ENCODE measurements around the gene NIPA2.
"Not testable (repeated sequence)": the region's sequence is repeated elsewhere in the genome, so short reads cannot be mapped to it uniquely, and the experiment has no call there.

The NIPA2 gene

DNA sequence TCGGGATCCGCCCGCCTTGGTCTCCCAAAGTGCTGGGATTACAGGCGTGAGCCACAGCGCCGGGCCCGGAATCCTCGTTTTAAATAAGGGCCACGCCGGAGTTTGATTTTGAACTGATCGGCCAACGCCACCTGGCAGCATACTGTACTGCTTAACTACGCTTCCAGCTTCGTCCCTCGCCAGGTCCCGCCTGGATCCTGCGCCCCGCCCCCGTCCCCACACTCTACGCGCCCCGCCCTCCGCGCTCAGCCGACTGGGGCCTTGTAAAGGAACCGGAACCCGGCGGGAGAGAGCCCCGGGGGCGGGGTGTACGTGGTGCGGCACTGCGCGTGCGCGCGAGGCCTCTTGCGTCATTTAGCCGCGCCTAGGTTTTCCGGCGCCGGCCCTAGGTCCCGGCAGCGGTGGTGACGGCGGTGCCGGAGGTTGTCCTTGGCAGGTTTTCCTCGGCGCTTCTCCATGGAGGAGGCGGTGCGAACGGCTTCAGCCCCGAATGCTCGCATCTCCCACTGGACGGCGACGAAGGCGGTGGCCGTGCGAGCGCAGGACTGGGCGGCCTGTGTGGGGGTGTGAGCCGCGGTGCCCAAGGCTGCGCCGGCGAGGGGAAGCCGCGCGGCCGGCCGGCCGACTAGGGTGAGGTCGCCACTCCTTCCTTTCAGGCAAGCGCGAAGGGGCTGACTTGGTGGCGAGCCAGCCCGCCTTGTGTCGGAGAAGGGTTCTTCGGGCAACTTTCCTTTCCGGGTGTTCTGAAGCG is at the start of gene NIPA2:
Gene NIPA2 (plus strand): TSS at position 375 of the 751 bp plus-strand sequence. CDS start 13,066 bp downstream, outside the sequence.
- peak; percentile 99 for DNase-seq

DNA sequence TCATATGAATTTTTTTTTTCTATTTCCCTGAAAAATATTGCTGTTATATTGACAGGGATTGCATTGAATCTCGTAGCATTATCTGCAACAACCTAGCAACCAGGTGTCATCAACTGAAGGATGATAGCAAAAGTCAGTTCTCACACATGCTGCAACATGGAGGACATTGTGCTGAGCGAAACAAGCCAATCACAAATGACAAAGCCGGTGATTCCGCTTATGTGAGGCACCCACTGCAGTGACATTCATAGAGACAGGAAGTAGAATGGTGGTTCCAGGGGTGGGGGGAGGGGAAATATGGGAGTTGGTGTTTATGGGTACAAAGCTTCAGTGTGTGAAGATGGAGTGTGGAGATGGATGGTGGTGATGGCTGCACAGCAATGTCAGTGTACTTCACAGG is 44.4 kb upstream of the NIPA2 start:
- no peak for DNase-seq

DNA sequence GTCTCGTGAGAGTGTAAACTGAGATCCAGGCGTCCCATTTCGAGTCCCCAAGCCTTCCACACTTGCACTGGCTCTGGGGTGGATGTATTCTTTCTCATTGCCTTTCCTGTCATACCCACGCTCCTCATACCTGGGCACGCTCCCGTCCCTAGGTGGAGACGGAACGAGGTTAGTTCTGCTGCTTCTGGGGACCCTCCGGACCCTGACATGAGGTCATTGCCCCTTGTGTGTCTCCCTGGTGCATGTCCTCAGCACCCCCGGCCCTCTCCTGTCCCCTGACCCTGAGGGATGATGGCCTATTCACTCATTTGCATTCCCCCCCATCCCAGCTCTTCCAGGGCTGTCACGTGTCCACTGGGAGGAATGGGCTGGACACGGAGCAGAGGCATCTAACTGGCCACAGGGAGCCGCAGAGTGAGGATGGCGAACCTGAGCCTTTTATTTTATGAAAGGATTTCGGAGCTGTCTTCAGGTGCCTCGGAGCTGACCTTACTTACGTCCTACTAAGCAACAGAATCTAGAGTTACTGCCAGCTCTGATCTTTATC is 43.8 kb upstream of the NIPA2 start:
- no peak for DNase-seq

DNA sequence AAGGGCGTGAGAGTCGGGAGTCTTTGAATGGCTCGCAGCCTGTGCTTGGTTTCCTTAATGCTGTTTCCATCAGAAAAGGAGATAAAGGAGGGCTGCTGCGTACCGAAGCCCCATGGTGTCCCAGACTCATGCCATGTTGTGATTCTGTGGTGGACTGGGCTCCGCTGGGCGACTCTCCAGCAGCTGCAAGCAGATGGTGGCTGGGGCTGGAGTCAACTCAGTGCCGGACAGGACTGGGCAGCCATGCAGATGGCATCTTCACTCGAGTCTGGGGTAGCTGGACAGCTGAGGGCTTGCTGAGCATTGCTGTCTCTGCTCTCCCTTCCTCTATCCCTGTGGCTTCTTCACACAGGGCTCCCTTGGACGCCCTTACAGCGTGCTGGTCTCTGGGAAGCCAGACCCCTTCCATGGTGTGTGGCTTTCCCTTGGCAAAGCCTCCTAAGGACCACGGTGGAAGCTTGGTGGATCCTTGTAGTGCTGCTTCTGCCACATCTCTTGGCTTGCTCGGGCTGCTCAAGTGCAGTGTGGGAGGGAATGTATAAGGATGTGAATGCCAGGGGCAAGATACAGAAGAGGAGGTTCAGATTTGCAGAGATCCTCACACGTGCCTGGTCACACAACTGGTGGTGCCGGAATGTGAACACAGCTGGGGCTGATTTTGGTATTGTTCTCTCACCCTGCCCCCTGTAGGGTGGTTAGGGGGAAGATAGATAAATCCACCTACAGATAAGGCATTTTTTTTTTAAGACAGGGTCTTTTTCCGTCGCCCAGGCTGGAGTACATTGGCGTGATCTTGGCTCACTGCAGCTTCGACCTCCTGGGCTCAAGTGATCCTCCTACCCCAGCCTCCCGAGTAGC is 43.0 kb upstream of the NIPA2 start:
- DNase-seq = no peak

DNA sequence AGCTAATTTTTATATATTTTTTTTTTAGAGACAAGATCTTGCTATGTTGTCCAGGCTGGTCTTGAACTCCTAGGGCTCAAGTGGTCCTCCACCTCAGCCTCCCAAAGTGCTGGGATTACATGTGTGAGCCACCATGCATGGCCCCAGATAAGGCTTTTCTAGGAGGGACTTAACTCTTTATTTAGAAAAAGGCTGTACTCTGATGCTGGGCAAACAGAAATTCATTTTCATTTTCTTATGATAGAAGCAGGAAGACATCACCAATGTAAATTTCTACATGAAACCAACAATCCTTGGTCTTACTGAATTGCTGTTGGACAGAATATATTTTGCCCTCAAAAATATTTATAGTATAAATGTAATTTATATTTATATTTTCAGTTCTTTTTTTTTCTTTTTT is 42.4 kb upstream of the NIPA2 start:
- DNase-seq = no peak

DNA sequence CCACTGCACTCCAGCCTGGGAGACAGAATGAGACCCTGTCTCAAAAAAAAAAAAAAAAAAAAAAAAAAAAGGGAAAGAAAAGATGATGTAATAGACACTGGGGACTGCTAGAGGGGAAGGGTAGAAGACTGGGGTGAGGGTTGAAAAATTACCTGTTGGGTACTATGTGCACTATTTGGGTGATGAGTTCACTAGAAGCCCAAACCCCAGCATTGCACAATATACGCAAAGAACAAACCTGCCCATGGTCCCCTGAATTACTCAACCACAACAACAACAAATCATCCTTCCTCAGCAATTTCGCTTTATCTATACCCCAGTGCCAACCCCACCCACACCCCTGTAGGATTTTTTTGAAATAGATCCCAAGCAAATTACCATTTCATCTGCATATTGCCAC is 38.6 kb upstream of the NIPA2 start:
- DNase-seq = no peak

DNA sequence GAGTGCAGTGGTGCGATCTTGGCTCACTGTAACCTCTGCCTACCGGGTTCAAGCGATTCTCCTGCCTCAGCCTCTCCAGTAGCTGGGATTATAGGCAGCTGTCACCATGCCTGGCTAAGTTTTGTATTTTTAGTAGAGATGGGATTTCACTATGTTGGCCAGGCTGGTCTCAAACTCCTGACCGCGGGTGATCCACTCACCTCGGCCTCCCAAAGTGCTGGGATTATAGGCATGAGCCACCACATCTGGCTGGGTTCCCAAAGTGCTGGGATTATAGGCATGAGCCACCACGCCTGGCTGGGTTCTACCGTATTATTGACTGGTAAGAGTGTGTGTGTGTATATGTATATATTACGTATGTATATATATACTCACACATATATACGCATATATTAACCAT is 35.5 kb upstream of the NIPA2 start:
- not testable (repeated sequence) for DNase-seq

DNA sequence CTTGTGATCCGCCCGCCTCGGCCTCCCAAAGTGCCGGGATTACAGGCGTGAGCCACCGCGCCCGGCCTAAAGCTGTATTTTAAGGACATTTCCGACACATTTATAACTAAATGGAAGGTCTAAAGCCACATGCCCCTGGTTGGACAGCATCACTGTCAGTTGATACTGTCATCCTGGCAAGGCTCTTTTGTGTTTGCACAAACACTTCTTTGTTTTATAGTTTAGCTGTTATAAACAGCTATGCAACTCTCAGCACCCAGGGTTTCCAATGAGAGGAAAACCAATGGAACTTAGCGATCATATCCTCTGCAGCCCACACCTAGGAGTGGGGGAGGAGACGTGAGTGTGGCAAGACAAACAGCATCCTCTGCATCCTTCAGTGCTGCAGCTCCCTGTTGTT is 32.3 kb upstream of the NIPA2 start:
- no peak for DNase-seq

DNA sequence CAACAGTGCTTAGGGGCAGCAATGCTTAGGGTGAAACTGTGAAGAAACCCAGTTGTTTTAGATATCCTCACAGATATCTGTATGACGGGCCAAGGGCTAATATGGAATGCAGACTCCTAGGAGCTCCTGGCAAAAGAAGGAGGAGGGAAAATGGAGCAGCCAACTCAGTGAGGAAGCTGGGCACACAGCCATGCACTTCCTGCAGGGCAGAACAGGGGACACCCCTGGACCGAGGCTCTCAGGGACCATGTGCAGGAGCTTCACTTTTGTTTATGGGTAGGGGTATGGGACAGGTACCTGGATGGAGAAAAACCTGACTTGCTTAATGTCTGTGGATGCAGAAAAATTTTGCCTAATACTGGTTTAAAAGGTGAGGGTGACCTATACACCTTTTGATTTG is 31.8 kb upstream of the NIPA2 start:
- no peak for DNase-seq

DNA sequence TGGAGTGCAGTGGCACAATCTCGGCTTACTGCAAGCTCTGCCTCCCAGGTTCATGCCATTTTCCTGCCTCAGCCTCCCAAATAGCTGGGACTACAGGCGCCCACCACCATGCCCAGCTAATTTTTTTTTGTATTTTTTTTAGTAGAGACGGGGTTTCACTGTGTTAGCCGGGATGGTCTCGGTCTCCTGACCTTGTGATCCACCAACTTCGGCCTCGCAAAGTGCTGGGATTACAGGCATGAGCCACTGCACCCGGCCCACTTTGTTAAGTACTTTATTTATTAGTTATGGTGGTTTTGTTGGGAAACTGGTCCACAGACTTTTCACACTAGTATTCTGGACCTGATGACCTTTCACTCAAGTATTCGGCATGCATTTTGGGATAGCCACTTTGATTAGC is 30.6 kb upstream of the NIPA2 start:
- not testable (repeated sequence) for DNase-seq

DNA sequence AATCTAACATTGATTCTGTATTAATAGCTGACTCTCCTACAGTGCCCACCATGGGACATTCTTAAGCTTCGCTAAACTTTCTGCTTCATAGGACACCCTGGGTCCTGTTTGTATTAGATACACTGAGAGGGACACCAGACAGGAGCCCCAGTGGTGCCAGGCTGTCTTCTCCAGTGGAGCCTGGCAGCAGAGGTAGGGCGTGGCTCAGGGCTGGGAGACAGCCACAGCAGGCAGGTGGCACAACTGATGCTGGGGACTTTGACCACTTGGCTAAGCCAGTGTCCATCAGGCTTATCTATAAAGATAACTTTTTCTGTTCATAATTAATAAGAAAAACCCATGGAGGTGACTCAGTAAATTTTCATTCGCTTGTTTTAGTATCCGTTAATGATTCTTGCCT is 30.2 kb upstream of the NIPA2 start:
- no peak for DNase-seq

DNA sequence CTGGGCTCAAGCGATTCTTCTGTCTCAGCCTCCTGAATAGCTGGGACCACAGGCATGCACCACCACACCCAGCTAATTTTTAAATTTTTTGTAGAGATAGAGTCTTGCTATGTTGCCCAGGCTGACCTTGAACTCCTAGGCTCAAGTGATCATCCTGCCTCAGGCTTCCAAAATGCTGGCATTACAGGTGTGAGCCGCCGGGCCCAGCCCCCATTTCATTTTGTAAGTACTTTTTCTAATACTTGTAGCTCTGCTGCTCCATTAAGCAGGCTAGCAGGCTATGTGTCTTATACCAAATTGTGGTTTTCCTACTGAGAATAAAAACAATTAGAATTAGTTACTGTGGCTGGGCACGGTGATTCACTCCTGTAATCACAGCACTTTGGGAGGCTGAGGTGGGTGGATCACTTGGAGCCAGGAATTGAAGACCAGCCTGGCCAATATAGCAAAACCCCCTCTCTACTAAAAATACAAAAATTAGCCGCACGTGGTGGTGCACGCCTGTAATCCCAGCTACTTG is 29.6 kb upstream of the NIPA2 start:
- no peak for DNase-seq

DNA sequence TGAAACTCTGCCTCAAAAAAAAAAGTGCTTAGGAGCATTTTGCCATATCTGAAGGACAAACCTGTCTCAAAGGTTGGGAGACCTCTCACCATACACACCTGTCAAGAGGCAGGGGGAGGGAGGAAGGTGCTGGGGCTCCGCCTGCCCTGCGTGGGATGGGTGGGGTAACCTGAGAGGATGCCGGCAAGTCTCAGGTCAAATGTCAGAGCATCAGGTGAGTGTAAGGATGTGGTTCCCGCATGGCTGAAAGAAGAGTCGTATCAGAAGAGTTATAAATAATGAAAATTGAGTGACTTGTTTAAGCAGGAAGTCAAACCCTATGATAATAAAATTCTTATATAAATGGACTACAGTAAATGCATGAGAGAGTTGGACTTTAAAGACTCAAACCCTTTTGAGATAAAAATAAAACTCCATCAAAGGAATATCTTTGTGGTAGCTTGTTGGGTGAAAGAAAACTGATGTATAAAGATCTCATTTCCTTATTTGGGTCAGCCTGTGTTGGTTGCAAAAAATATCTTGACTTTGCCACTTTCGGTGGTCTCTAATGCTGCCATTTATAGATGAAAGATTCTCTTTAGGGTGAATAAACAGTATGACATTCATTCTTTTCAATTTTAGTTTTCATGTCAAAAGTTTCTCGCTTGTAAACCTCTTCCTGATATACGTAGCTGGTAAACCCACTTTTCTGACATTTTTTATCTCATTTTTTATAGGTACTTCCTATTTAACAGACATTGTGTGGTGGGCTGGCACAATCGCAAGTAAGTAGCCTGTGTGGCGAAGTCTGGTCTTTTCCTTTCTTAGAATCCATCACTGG is 28.2 kb upstream of the NIPA2 start:
- no peak for DNase-seq

DNA sequence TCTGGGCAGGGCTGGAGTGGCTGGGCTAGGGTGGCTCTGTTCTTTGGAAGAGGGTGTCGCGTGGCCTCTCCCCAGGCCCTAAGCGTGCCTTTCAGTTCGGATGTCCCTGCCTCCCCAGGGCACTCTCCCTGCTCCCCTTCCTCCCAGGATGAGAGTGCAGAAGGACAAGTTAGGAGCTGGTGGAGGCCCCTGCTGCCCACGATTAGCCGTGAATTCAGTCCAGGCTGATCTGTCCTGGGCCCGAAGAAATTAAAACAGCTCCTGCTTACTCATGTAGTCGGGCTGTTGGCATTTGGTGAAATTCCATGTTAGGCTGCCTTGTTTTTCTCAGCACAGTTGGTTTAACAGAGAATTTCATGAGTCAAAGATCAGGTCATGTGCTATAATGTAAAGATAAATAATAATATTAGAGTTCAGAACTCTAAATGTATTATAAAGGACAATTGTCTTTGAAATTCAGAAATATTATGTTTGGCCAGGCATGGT is 27.6 kb upstream of the NIPA2 start:
- DNase-seq = no peak

DNA sequence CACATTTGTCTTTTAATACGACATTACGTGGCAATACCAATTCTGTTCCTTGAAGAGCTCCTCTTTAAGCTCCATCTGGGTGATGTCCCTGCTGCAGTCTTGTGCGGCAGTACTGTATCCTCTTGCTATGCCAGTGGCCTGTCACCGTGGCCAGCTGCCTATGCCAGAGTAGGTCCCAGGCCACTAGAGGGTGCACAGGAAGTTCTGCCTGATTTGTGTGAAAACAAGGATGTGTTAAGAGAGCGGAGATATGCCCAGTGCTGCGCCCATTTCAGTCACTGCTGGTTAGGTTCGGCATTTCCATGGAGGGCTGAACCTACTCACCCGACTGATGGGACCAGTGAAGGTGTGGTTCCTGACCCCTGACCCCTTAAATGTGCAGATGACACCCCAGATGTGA is 26.8 kb upstream of the NIPA2 start:
- no peak for DNase-seq

DNA sequence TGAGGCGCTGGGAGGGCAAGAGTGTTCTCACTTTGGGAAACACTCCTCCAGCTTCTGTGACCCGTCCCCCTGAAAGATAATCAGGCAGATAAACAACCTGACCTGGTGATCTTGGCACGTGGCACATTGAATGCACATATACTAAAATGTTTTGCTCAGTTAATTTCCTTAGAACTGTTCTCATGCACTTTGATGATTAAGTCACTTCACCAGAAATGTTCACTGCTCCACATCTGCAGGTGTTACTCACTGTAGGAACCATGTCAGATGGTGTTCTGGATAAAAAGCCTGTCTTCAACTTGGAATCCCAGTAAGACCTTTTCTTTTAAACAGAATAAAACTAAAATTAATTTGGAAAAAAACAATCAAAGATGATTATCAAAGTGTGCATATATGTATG is 24.6 kb upstream of the NIPA2 start:
- no peak for DNase-seq

DNA sequence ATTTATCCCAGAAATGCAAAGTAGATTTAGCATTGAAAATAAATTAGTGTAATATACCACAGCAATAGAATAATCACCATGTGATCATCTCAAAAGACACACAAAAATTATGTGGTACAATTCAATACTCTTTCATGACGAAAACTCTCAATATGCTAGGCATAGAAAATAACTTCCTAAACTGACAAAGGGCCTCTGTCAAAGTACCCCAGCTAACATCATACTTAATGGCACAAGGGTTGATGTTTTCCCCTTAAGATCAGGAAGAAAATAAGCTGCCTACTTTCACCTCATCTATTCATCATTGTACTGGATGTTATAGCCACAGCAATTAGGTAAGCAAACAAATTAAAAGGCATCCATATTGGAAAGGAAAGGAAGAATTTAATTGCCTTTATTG is 22.7 kb upstream of the NIPA2 start:
- no peak for DNase-seq

DNA sequence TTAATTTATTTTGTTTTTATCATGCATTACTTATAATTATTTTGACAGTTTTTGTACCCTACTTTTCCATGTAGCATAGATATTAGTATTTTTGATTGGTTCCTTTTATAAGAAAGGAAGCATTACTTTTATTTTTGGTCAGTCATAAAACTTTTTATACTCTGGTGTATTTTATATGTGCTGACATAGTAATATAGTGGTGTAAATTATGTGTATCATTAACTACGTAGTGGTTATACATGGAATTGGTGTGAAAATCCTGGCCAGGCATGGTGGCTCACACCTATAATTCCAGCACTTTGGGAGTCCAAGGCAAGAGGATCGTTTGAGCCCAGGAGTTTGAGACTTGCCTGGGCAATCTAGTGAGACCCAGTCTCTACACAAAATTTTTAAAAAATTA is 18.8 kb upstream of the NIPA2 start:
- DNase-seq = no peak

DNA sequence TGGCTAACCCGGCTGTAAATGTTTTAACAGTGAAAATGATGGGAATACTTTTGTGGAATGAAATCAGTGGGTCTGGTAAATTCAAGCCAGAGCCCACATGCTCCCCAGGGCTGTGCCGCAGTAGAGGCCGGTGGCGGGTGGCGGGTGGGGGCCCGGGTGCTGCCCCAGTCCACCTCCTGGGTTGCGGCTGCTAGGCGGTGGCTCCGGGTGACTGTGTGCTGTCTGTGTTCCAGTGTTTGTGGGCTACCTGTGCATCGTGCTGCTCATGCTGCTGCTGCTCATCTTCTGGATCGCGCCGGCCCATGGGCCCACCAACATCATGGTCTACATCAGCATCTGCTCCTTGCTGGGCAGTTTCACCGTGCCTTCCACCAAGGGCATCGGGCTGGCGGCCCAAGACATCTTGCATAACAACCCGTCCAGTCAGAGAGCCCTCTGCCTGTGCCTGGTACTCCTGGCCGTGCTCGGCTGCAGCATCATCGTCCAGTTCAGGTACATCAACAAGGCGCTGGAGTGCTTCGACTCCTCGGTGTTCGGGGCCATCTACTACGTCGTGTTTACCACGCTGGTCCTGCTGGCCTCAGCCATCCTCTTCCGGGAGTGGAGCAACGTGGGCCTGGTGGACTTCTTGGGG is 14.9 kb upstream of the NIPA2 start:
- DNase-seq = no peak

DNA sequence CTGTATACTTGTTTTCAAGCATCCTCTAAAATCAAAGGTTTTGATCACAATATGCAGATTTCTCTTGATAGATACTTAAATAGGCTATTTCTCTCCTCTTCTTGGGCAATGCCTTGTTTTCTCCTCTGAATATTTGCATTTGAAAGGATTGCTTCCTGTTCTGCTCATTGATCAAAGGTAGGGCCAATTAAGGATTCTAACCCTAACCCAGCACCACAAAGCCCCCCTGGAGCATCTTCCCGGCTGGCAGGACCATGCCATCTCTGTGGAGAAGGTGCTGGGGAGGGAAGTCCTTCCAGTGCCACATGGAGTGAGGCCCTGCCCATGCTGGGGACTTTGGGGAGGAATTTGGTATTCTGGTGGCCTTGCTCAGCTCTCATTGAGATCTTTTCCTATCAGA is 11.3 kb upstream of the NIPA2 start:
- DNase-seq = no peak

DNA sequence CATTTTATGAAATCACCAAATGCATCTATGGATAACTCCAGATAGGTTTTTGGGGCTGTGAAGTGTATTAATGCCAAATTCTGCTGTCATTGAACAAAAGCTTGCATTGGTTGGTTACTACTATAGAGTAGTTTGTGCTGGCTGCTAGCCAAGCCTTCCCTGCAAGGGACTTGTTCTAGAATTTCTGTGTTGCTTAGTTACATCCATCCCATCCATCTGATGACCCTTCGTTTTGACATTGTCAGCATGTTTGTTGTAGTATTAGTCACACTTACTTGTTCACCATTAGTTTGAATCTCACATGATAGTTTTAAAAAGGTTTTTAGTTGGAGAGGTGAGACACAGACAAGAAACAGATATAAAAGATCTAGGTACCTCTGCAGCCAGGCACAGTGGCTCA is 7.0 kb upstream of the NIPA2 start:
- DNase-seq = no peak

DNA sequence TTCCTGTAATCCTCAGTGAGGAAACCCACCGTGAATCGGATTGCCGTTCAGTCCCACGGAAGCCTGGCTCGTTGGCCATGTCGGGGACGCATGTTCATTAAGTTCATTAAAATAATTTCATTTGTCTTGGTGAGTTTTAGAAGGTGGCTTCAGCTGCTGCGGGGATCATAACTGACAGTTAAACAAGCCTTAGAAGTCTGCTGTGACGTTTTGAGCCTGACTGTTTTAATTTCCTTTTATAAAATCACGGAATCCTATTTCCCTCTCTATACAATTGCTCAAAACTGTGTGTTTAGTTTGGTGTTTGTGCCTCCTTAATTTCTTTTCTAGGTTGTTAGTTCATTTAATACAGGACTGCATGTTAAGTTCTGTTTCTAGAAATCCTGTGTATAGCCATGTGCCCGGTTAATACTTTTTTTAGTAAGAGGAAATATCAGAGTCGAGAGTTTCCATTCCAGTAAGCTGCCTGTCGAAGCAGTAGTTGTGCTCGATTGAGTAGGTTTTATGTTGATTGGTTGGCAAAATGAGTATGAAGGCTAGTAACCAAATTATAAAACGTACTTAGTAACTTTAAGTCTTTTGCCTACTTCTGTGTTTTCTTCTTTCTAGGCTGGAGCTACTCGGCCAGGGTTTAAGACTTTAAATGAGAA is 705 bp downstream of the NIPA2 start:
- no peak for DNase-seq

Measured in retina (tissue), 1 donor.